Measurements from ENCODE around the gene PRDM16. TPM values are rescaled to one million over a fixed set of nuclear protein-coding genes. Genes with fewer than 3 reads are reported as not detected.

Gene PRDM16
- total and polyA plus RNA-seq, 2 of the 13 experiments (the other 11 are each of a cell fraction or from before 2014, with no cell fraction given), result 0.15 to 0.81 TPM

GRCh38 chr1:3192825-3193224 lies 123.8 kb downstream of the PRDM16 start:
- Histone ChIP-seq H3K27me3 (ENCODE audit: control insufficient read depth in 1 of 2, insufficient read depth in 2 of 2, low read length in 2 of 2) (no peaks in the 10 kb centered on the region; a peak in 2 of 5 replicates), H3K79me2 (ENCODE audit: insufficient read depth, low read length) (no peaks in the 10 kb centered on the region), H3K4me2 (ENCODE audit: low read depth, low read length) (peak overlapping the region; percentile 72), H3K9ac (ENCODE audit: insufficient read depth, low read depth, low read length) (peak overlapping the region; percentile 38; the same call in 1 of the 2 replicates), H3K36me3 (replicated peaks in 1 of 2; ENCODE audit: control insufficient read depth in 1 of 2, insufficient read depth in 2 of 2, low read length in 2 of 2) (no peaks in the 10 kb centered on the region), H3K4me1 (ENCODE audit: insufficient read depth, low read length) (peaks cover 34% of the 10 kb centered on the region), H2AFZ (ENCODE audit: low read length) (no peak overlapping the region), H3K27ac (ENCODE audit: extremely low read length, insufficient read depth, low read length) (peak overlapping the region; percentile 24), H3K4me3 (replicated peaks in 1 of 3; ENCODE audit: insufficient read depth in 1 of 3, low read depth in 2 of 3, low read length in 3 of 3) (peak overlapping the region in 1 of 3 experiments; percentile 49; a peak in 1 of 6 replicates), H3K9me3 (ENCODE audit: low read length) (no peaks in the 10 kb centered on the region), H4K20me1 (ENCODE audit: insufficient read depth, low read length) (no peaks in the 10 kb centered on the region)
- DNase-seq (ENCODE audit: low spot score) (peak; percentile 7), FAIRE-seq (no peak), ATAC-seq (peak; percentile 15; the same call in 2 of the 3 replicates)
- WGBS (ENCODE audit: low lambda C conversion rate), result no CpG with 5 or more reads among the region's 18 CpGs
- POLR2A ChIA-PET, result interaction anchor here (1.0 to 2.8 kb wide), 4 partner anchors 22 to 128 kb away, joined by 3 to 9 read pairs (median 5); no protein-coding TSS in a partner anchor
- in situ Hi-C loops (cut with HindIII; ENCODE audit: extremely low pct_ligation_motif_present, low pct_unique_long_range_greater_than_20kb) (no loop called here), intact Hi-C loops (cut with micrococcal nuclease; ENCODE audit: unreplicated experiment) (no loop called here)
- BruUV-seq (replicated peaks), result TSS peak; percentile 73
- TF ChIP-seq SP4 (CRISPR knock-in tag; IDR thresholded peaks at IDR 0.05) (peak; percentile 61; the same call in 1 of the 2 replicates), ZNF143 (CRISPR knock-in tag; IDR thresholded peaks at IDR 0.05) (peak; percentile 69; the same call in 1 of the 2 replicates), FOSL2 (CRISPR knock-in tag; IDR thresholded peaks at IDR 0.05) (peak; percentile 63), U2AF2 (IDR thresholded peaks at IDR 0.05; ENCODE audit: low read depth, low read length) (no peak), ZNF770 (CRISPR knock-in tag; IDR thresholded peaks at IDR 0.05) (no peak), KLF15 (CRISPR knock-in tag; IDR thresholded peaks at IDR 0.05; ENCODE audit: borderline replicate concordance) (no peak), ZNF33A (CRISPR knock-in tag; IDR thresholded peaks at IDR 0.05; ENCODE audit: borderline replicate concordance) (no peak), ZNF687 (CRISPR knock-in tag; IDR thresholded peaks at IDR 0.05) (peak; percentile 70), NCOR1 (IDR thresholded peaks at IDR 0.05; ENCODE audit: borderline replicate concordance, low read length) (0 out of 2 replicates have a peak, but pooled peaks have one; percentile 23), ZBTB33 (CRISPR knock-in tag; IDR thresholded peaks at IDR 0.05) (peak; percentile 80), ZBTB38 (CRISPR knock-in tag; IDR thresholded peaks at IDR 0.05) (peak; percentile 79; the same call in 1 of the 2 replicates), DNMT3B (CRISPR knock-in tag; conservative IDR thresholded peaks at IDR 0.05) (no peak), SKI (IDR thresholded peaks at IDR 0.05; ENCODE audit: partially characterized antibody) (peak; percentile 98)
- CTCF ChIA-PET (ENCODE audit: low intra/inter-chr PET ratio, low total read pairs), result no interaction called here
